Mucosa of stomach (tissue), 1 donor: Measurements from ENCODE around the gene MYBPC3.

Experiments
- H3K27me3 ChIP-seq: one replicate; pipeline ENCODE4 v1.7.0; 2013; ENCODE audit warnings: mild to moderate bottlenecking, low read length; ENCODE audit not compliant: control insufficient read depth, insufficient read depth
- H3K36me3 ChIP-seq: one replicate; pipeline ENCODE4 v1.7.0; 2013; ENCODE audit warnings: low read length; ENCODE audit not compliant: control insufficient read depth, insufficient read depth
- H3K4me1 ChIP-seq: one replicate; pipeline ENCODE4 v1.7.0; 2013; ENCODE audit warnings: mild to moderate bottlenecking, low read length; ENCODE audit not compliant: control insufficient read depth, insufficient read depth
- H3K4me3 ChIP-seq: one replicate; pipeline ENCODE4 v1.7.0; 2013; ENCODE audit warnings: low read length
- H3K9ac ChIP-seq: one replicate; pipeline ENCODE4 v1.7.0; 2013; ENCODE audit warnings: mild to moderate bottlenecking, low read length, moderate library complexity
- H3K9me3 ChIP-seq: one replicate; pipeline ENCODE4 v1.7.0; 2013; ENCODE audit warnings: mild to moderate bottlenecking, low read length, moderate library complexity; ENCODE audit not compliant: control insufficient read depth
- donor health status: Pancreatic carcinoma.

The MYBPC3 gene

DNA sequence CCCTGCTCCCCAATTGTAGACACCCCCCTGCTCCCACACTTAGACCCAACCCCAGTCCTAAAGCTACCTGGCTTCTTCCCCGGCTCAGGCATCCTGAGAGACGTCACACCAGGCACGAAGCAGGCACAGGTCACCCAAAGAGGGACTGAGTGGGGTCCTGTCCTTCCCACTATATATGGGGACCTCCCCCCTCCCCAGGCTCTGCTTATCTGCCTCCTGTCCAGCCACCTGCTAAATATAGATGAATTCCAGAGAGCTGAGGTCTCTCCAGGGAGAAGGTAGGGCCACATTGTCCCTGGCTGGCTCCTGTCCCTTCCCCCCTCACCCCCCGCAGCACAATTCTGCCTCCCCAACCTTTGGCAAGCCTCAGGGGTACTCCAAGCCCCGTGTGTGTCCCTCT is at the start of gene MYBPC3:
Gene MYBPC3, minus strand, starts transcription at position 147 of the 400 bp plus-strand sequence. Its CDS starts 55 bp downstream, at position 92.
- Histone ChIP-seq H3K4me1 (peaks cover 14% of the 10 kb centered on the region), H3K4me3 (no peak within 1 kb of the TSS), H3K9me3 (no peaks in the 10 kb centered on the region)

DNA sequence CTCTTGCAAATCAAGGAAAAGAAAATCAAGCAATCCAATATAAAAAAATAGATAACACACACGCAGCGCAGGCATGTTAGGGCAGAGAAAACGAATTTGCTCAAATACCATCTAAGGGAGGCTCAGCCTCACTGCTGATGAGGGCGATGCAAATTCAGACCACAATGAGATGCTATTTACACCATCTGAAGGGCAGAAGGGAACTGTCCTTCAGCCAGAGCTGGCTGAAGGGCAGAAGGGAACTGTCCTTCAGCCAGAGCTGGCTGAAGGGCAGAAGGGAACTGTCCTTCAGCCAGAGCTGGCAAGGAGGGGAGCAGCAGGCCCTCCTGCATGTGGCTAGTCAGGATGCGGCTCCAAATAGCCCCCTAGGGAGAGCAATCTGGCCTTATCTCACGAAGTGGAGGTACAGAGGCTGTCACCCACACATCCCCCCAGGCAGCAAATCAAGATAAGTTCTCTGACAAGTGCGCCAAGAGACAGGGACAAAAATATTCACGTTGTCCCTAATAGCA is 48.3 kb upstream of the MYBPC3 start:
- H3K4me1 ChIP-seq, result peaks cover 7% of the 10 kb centered on the region
- peak overlapping the region; percentile 69 for H3K9ac ChIP-seq
- H3K4me3 ChIP-seq, result no peak overlapping the region
- H3K9me3 ChIP-seq, result no peaks in the 10 kb centered on the region
- H3K36me3 ChIP-seq, result no peaks in the 10 kb centered on the region
- no peaks in the 10 kb centered on the region for H3K27me3 ChIP-seq

More for the DNA sequence above, at the start of gene MYBPC3:
- no peaks in the 10 kb centered on the region for H3K36me3 ChIP-seq
- no peak within 1 kb of the TSS for H3K9ac ChIP-seq
- no peaks in the 10 kb centered on the region for H3K27me3 ChIP-seq

DNA sequence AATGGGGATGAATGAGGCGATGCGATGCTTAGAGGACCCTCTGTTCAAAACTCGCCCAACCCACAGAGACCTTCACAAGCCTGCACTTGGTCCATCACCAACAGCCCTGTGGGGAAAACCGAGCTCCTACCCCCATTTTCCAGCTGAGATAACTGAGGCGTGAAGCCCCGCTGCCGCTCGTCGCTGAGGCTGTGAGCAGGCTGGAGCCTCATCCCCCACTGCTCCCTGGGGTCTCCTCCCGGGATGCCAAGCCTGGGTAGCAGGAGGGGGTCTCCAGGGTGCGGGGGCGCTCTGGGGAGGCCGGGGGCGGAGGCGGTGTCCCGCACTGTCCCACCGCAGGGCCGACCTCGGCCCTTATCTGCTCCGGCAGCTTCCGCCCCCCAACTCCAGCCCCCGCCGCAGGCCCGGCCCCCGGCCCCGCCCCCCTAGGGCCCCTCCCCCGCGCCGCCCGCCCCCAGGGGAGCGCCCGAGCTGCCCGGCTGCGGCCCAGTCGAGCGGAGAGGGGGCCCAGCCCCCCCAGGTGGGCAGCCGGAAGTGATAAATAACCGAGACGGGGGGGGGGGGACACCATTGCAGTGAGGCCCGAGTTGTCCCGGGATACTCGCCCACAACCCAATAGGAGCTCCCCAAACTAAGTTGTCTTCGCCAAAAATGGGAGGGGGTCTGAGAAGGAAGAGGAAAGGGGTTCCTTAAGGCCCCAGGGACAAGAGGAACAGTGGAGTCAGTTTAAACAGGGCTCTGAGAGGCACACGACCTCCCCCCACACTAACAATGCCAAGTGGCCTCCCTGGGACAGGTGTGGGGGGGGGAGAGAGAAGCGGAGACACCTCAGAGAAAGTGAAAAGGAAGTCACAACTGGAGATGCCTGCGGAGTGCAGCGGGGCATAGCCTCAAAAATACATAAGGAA is 47.6 kb upstream of the MYBPC3 start:
- peaks cover 7% of the 10 kb centered on the region for H3K4me1 ChIP-seq
- H3K9ac ChIP-seq, result peak overlapping the region; percentile 69
- H3K36me3 ChIP-seq, result no peaks in the 10 kb centered on the region
- no peaks in the 10 kb centered on the region for H3K27me3 ChIP-seq
- H3K4me3 ChIP-seq, result peak overlapping the region; percentile 25
- no peaks in the 10 kb centered on the region for H3K9me3 ChIP-seq

DNA sequence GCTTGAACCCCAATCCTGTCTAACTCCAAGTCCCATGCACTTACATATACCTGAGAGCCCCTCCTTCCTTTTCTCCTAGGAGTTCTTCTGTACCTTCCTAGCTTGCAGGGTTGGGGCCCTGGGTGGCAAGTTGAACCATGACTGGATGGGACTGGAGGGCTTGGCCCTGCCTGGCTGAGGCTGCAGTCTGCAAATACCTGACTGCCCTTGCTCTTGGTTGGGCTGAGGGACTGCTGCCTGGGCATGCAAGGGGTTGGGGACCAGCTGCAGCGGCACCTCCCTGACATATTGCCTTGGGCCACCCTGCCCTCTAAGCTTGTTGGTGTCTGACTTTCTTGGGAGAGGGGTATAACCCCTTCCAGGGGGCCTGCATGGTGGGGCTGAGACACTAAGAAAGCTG is 46.0 kb upstream of the MYBPC3 start:
- no peak overlapping the region for H3K4me3 ChIP-seq
- H3K4me1 ChIP-seq, result peaks cover 7% of the 10 kb centered on the region
- no peaks in the 10 kb centered on the region for H3K36me3 ChIP-seq
- H3K9me3 ChIP-seq, result no peaks in the 10 kb centered on the region
- H3K27me3 ChIP-seq, result no peaks in the 10 kb centered on the region
- H3K9ac ChIP-seq, result no peak overlapping the region

DNA sequence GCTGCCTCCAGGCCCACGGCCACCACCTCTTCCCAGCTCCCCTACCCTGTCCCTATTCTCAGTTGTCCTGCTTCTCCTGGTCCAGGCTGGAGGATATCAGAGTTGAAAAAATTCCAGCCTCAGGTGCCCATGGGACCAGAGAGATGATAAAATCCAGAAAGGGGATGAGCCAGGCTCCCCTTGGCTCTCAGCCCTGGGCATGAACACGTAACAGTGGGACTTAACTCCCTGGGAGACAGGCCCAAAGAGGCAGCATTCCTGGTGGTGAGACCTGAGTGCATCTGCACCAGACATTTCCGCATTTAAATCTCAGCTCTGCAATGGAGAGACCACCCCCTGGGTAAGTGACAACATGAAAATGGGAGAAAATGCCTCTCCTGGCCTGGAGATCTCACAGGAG is 45.5 kb upstream of the MYBPC3 start:
- Histone ChIP-seq H3K9ac (no peak overlapping the region), H3K27me3 (no peaks in the 10 kb centered on the region), H3K4me1 (peaks cover 7% of the 10 kb centered on the region), H3K9me3 (no peaks in the 10 kb centered on the region), H3K4me3 (no peak overlapping the region), H3K36me3 (no peaks in the 10 kb centered on the region)

DNA sequence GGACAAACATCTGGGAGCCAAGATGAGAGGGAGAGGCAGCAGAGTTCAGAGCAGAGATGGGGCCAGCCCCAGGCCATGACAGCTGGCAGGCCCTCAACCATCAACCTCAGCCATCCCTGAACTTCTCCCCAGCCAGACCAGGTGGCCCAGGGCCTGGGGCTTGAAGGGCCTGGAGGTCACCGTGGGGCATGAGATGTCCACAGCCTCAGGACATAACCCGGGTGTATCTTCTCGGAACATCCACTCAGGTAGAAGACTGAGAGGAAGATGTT is 43.5 kb upstream of the MYBPC3 start:
- Histone ChIP-seq H3K4me1 (peaks cover 7% of the 10 kb centered on the region), H3K9ac (no peak overlapping the region), H3K27me3 (no peaks in the 10 kb centered on the region), H3K4me3 (no peak overlapping the region), H3K36me3 (no peaks in the 10 kb centered on the region), H3K9me3 (no peaks in the 10 kb centered on the region)

DNA sequence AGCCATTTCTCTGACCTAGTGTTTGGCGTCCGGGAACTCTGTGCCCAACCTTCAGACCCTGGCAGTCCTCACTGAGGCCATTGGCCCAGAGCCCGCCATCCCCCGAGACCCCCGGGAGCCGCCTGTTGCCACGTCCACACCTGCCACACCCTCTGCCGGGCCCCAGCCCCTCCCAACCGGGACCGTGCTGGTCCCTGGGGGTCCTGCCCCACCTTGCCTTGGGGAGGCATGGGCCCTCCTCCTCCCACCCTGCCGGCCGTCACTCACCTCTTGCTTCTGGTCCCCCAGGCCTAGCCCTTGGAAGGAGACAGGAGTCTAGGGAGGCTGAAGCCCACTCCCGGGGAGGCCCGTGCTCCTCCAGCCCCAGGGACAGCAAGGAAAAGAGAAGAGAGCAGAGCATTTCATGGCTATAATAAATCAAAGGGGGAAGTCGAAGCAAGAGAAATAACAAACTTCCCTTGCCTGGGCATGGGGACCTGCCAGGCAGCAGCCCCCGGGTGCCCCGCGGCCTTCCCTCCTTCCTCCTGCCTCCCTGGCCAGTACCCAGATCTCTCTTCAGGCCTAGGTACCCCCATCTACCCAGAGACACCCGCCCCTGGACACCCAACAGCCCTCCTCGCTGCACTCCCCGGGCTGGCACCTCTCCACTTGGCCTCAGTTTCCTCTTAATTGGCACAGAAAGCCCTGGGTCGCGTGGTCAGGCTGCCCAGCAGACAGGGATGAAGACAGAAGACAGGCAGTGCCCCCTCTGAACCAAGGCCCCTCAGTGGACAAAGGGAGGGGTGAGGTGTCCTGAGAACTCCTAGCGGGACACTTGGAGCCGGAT is 42.9 kb upstream of the MYBPC3 start:
- H3K9me3 ChIP-seq, result no peaks in the 10 kb centered on the region
- no peaks in the 10 kb centered on the region for H3K36me3 ChIP-seq
- peak overlapping the region; percentile 41 for H3K9ac ChIP-seq
- H3K27me3 ChIP-seq, result no peaks in the 10 kb centered on the region
- H3K4me1 ChIP-seq, result peaks cover 2% of the 10 kb centered on the region
- H3K4me3 ChIP-seq, result no peak overlapping the region

DNA sequence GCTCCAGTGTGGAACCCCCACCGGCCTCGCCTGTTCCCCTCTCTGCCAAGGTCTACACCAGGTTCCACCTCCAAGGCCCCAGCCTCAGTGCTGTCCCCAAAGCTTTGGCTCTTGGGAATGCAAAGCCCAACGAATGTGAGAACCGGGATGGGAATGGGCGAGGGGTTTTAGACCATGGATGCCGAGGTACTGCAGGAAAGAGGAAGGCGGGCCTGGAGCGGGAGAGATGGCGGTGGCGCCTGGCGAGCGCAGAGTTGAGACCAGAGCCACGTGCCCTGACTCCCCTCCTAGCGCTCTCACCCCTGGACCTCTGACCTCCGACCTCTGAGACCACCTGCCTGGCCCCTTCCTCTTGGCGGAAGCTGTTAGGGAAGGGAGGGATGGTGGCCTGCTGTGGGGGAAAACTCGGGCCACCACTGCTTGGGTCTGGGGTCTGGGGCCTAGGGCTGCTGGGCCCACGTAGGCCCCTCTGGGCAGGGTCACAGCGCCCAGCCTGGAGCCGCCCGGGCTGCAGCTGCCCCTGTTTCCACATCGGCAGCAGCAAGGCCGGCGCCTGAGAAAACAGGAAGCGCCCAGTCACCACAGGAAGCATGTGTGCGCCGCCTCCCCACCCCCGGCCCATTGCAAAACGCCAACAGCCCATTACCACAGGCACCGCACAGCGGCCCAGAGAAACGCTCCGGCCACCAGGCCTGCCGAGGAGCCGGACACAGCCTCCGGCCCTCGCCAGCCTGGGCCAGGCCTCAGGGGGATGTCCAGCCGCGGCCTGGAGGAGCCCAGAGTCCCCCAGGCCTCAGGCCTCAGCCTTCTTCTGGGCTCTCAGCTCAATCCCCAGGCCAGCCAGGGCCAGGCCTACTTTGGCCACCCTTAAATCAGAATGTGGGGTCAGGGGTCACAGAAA is 42.1 kb upstream of the MYBPC3 start:
- Histone ChIP-seq H3K27me3 (no peaks in the 10 kb centered on the region), H3K4me3 (no peak overlapping the region), H3K9ac (peak overlapping the region; percentile 41)

DNA sequence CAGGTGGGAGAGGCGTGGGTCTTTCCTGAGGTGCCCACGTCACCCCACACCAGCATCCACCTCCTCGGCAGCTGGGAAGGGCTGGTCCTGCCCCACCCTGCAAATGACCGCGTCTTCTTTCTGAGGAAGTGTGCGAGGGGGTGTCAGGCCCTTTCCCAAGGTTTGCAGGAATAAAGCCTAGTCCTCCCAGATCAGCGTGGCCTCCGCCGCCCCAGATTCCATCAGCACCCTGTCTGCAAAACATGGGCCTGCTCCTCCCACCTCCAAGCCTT is 41.5 kb upstream of the MYBPC3 start:
- Histone ChIP-seq H3K36me3 (no peaks in the 10 kb centered on the region), H3K9me3 (no peaks in the 10 kb centered on the region), H3K4me1 (peaks cover 2% of the 10 kb centered on the region), H3K9ac (peak overlapping the region; percentile 8), H3K4me3 (no peak overlapping the region), H3K27me3 (no peaks in the 10 kb centered on the region)

More for the DNA sequence above, 42.1 kb upstream of the MYBPC3 start:
- Histone ChIP-seq H3K36me3 (no peaks in the 10 kb centered on the region), H3K4me1 (no peaks in the 10 kb centered on the region), H3K9me3 (no peaks in the 10 kb centered on the region)

DNA sequence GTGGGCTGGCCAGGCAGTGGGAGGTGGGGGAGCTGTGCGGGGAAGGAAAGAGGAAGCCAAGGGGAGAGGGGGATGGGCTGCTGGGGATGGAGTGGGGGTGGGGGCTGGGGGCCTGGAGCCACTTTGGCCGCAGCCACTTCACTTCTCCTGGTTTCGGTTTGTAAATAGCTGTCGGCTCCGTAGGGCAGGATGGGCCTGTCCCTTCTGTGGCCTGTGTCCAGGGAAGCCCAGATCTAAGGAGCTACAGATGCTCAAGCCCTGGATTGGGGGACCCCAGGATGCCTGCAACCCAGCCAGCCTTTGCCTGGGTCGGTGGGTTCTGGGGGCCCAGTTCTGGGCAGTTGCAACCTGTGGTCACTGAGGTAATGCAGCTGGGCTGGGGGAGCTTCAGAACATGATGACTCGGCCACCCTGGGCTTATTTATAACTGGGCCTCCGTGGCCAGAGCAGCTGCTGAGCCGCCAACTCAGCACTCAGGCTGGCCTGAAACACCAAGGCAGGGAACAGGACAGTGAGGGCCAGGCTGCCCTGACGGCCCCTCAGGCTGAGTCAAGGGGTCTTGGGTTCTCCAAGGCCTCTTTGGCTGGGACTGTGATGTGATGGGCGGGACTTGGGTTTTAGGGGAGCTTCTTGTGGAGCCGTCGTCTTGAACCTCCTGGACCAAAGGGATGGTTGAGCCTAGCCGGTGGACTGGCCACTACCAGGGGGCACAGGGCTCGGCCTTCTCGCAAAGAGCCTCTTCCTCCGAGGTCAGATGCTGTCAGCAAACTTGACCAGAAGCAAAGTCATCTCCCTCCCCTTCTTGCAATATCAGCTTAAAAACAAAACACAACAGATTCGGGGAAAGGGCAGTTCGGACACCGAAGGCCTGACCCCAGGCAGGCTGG is 40.9 kb upstream of the MYBPC3 start:
- Histone ChIP-seq H3K27me3 (no peaks in the 10 kb centered on the region), H3K36me3 (no peaks in the 10 kb centered on the region), H3K9ac (no peak overlapping the region), H3K4me3 (no peak overlapping the region), H3K4me1 (peaks cover 6% of the 10 kb centered on the region), H3K9me3 (no peaks in the 10 kb centered on the region)

DNA sequence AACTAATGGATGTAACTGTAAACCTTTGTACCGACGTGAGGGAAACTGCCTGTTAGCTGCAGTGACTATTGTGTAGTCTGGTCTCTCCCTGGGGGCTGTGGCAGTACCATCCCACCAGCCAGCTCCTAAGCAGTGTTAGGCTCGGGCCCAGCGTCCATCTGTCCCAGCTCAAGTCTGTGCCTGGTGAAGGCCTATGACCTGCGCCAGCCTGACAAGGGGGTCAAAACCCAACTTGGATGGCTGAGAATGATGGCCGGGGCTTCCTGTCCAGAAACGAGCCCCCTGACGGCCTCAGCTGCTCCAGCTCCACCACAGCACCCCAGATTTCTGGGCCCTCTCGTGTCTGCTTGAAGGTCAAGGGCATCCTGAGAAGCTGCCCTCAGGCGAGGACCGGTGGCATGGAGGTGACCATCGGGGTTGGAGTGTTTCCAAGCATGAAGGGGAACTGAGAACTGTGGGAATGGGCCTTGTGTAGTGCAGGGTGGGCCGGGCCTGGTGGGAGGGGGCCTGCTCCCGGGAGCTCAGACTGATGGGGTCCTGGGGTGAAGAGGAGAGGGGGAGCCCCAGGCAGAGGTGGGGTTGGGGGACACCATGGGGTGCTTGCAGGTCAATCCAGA is 40.2 kb upstream of the MYBPC3 start:
- Histone ChIP-seq H3K27me3 (no peaks in the 10 kb centered on the region), H3K9me3 (no peaks in the 10 kb centered on the region), H3K4me1 (peaks cover 6% of the 10 kb centered on the region), H3K9ac (no peak overlapping the region), H3K36me3 (no peaks in the 10 kb centered on the region), H3K4me3 (no peak overlapping the region)
